Muscle of back (tissue), 11 donors: Measurements from ENCODE around the gene RASGRF2. TPM values are rescaled to one million over a fixed set of nuclear protein-coding genes. Genes with fewer than 3 reads are reported as not detected.
"Not testable (repeated sequence)": the region's sequence is repeated elsewhere in the genome, so short reads cannot be mapped to it uniquely, and the experiment has no call there.

ENCODE experiments used
- DNase-seq, 3 donors: peaks; one replicate each; pipeline versions ENCODE4 v3.0.0 to v3.0.0-alpha.2; 2013
- polyA plus RNA-seq, 10 donors: library from polyadenylated mRNA; unstranded; fragments of 120-200 nt; gene quantifications; one replicate each; pipeline ENCODE4 v1.2.1, GENCODE V29; 2013; ENCODE audit not compliant: insufficient read length in 10 of 10

The RASGRF2 gene
- polyA plus RNA-seq, 10 donors, result 0.35 to 3.4 (median 0.85) TPM

GRCh38 chr5:81021486-81021885, 61.3 kb downstream of the RASGRF2 start:
- DNase-seq, result no peak

DNA sequence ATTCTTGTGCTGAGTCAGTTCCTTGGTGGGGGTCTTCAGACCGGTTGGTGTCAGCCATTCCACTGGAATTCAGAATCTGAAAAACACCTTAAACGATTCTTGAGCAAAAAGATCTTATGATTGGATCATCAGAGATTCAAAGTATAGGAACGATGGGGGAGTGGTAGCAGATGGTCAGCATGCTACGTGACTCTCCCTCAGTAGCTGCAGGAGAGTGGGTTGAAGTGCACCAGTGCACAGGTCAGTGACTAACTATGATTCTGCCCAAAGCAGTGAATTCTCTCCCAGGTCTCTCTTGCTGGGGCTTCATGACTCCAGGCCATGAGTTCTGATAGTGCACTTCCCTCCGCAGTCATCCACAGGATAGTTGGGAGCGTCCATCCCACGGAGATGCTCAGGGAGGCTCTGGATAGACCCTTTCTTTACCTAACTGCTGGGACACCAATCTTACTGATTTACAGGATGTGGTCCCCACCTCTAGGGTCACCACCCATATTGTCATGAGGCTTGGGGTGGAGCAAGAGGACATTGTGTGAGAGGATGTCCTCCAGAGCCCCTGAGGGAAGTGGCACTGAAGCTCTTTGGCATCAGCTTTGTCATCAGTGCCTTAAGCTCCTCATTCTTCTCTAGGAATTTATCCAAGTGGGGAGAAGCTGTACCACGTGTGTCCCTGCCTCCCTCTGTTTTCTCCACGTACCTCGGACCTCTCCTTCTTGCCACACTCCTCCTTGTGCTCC, 62.0 kb downstream of the RASGRF2 start:
- no peak for DNase-seq

GRCh38 chr5:81022688-81023084, 62.5 kb downstream of the RASGRF2 start:
- DNase-seq, result no peak

DNA sequence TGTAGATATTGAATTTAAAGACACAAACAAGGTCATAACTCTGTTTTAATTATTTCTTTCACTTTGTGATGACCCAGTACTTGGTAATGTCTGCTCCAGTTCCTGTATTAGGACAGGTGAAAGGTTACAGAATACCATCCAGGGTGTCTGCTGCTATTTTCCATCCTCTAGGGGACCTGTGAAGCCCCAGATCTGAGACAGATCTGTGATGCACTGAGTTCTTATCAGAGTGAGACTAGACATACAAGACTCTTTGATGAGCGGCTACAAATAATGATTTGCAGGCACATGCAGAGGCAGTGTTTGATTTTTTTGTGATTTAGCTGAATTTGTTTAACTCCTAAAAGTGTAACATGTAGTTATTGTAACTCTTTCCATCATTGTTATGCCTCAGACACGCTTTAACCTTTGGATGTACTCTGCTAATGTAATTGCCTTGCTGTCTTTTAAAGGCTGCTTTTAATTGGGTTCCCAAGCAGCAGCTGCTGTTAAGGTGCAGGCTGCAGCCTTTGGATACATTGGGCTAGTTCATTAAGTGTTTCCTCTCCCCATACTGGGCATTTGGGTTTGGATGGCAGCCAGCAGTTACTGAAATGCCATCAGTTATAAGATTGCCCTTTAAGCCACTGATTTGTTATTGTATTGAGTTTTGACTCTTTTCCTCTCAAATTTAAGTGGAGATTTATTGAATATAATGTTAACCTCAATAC, 63.3 kb downstream of the RASGRF2 start:
- DNase-seq, result no peak

GRCh38 chr5:81027481-81028058, 67.4 kb downstream of the RASGRF2 start:
- no peak for DNase-seq

- DNase-seq, result not testable (repeated sequence)
Observed at GRCh38 chr5:81028888-81029287, 68.7 kb downstream of the RASGRF2 start.

- not testable (repeated sequence) for DNase-seq
Observed at GRCh38 chr5:81029736-81030135, 69.6 kb downstream of the RASGRF2 start.

- DNase-seq, result not testable (repeated sequence)
Observed at GRCh38 chr5:81030236-81031034, 70.3 kb downstream of the RASGRF2 start.

GRCh38 chr5:81035522-81035921, 75.4 kb downstream of the RASGRF2 start:
- no peak for DNase-seq

DNA sequence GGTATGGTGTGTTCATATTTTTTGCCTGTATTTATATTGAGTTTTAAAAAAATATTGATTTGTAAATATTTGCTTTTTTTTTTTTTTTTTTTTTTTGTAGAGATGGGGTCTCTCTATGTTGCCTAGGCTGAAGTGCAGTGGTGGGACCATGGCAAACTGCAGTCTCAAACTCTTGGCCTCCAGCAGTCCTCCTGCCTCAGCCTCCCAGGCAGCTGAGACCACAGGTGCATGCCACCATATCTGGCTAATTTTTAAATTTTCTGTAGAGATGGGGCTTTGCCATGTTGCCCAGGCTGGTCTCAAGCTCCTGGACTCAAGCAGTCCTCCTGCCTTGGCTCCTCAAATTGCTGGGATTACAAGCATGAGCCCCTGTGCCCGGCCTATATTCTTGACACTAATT, 78.3 kb downstream of the RASGRF2 start:
- DNase-seq, result no peak

- no peak for DNase-seq
Observed at GRCh38 chr5:81044868-81045267, 84.7 kb downstream of the RASGRF2 start.

DNA sequence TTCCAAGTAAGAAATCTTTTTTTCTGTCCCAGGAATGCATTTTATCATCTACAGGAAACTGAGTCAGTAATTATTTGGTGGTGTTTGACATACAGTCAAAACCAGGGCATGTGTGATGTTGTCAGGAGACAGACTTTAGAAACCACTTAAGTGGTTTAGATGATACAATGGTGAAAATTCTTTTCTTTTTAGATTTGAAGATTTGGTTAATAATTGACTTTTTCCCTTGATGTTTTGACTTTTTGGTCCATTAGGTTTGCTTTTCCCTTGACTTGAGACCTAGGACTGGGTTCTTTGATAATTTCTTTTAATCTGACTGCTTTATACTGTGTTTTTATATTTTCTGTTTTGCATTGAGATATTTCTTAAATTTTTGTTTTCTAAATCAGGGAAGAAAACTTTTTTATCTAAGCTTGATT, 85.2 kb downstream of the RASGRF2 start:
- no peak for DNase-seq

GRCh38 chr5:81046041-81046440, 85.9 kb downstream of the RASGRF2 start:
- no peak for DNase-seq

DNA sequence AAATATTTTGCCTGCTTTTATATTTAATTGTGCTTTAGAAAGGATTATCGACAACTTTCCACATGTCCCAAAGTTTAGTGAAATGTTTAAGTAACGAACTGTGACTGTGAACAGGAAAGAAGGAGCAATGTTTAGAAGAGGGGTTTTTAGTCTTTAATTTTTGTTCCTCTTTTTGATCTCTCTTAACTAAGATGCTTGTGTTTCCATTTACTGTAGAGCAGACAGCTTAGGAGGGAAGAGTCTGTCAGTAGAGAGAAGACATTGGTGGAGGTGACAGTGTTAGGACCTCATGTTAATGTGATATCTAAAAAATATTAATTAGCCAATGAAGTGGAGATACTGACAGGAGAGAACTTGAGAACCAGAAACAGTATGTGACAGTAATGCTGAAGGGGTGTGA, 92.2 kb downstream of the RASGRF2 start:
- DNase-seq, result no peak

DNA sequence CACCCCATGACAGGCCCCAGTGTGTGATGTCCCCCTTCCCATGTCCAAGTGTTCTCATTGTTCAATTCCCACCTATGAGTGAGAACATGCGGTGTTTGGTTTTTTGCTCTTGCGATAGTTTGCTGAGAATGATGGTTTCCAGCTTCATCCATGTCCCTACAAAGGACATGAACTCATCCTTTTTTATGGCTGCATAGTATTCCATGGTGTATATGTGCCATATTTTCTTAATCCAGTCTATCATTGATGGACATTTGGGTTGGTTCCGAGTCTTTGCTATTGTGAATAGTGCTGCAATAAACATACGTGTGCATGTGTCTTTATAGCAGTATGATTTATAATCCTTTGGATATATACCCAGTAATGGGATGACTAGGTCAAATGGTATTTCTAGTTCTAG, 93.1 kb downstream of the RASGRF2 start:
- not testable (repeated sequence) for DNase-seq

GRCh38 chr5:81058121-81058520, 98.0 kb downstream of the RASGRF2 start:
- peak; percentile 19 to 71 (median 22) for DNase-seq

DNA sequence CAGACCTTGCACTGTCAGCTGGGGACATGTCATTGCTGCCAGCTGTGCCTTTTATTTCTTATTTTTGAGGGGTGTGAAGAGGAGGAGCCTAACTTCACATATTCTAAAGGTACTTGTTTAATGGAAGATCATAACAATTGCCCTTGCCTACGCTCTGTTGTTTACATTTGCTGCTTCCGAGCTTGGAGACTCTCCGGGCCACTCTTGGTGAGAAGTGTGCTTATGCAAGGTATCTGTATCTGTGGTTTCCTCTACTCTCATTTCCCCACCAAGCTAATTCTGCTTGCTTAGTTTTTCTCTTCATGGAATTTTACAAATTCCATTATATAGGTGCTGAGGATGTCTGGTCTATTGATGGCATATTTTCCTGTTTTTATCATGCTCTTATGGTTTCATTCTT, 105.3 kb downstream of the RASGRF2 start:
- DNase-seq, result no peak

DNA sequence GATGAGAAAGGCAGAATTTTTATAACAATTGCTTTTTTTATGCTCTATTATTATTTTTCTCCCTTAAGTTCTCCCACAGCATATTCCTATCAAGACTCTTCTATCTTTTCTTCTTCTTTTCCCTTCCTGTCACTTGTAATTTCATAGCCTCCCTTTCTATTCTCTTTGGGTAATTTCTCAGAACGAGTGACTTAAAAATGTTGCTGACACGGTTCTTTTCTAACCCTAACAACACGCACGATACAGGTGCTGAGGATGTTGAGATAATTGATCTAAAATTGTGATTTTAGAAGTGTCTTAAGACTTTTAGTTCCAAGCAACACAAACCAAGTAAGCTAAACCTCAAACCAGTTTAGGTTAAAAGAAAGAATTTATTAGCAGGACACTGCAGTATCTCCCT, 105.9 kb downstream of the RASGRF2 start:
- DNase-seq, result no peak

GRCh38 chr5:81067406-81067805, 107.2 kb downstream of the RASGRF2 start:
- DNase-seq, result no peak

- DNase-seq, result no peak
Observed at GRCh38 chr5:81068063-81068462, 107.9 kb downstream of the RASGRF2 start.

DNA sequence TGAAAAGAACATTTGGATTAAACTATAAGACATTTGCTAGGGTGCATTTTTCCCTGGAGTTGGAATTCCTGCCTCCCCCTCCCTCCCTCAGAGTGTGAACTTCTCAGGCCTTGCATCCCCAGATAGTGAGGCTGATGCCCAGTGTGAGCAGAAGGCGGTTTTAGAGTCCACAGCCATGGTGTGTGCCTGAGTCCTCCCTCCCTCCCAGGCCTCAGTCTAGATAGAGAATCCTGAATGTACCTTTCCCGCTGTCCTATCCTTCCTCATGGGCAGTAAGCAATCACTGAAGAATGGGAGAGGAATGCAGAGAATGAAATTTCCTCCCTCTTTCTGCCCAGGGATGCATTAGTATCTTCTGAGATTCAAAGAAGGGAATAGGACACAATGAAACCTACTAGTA, 108.5 kb downstream of the RASGRF2 start:
- no peak for DNase-seq

GRCh38 chr5:81069990-81070389, 109.8 kb downstream of the RASGRF2 start:
- DNase-seq, result no peak
